Esophagus muscularis mucosa (tissue), 4 donors: ENCODE results near the gene SLC25A29. TPM values are rescaled to one million over a fixed set of nuclear protein-coding genes. Genes with fewer than 3 reads are reported as not detected.

Experiments used
- DNase-seq: peaks from one replicate; pipeline ENCODE4 v3.0.0-alpha.2; 2017; ENCODE audit errors: extremely low spot score
- H3K27ac ChIP-seq, 4 donors: fragments of 200-600 bp; sonication (generic); replicated peaks in 1 of 4; 1 replicate in 3 of 4; 2 replicates in 1 of 4; pipeline ENCODE4 v1.5.1; 2016 to 2019; ENCODE audit warnings: mild to moderate bottlenecking in 1 of 4
- H3K27me3 ChIP-seq, 4 donors: fragments of 200-600 bp; sonication (generic); one replicate each; pipeline versions ENCODE4 v1.5.1 to v1.6.0; 2016 to 2019
- H3K36me3 ChIP-seq, 4 donors: fragments of 200-600 bp; sonication (generic); one replicate each; pipeline ENCODE4 v1.5.1; 2016 to 2019
- H3K4me1 ChIP-seq, 4 donors: fragments of 200-600 bp; sonication (generic); one replicate each; pipeline ENCODE4 v1.5.1; 2016 to 2019
- H3K4me3 ChIP-seq, 4 donors: fragments of 200-600 bp; sonication (generic); 1 replicate in 2 of 4; 2 replicates in 2 of 4; pipeline ENCODE4 v1.5.1; 2016 to 2019; ENCODE audit warnings: mild to moderate bottlenecking in 4 of 4, moderate library complexity in 1 of 4
- H3K9me3 ChIP-seq, 4 donors: fragments of 200-600 bp; sonication (generic); 1 replicate in 3 of 4; 2 replicates in 1 of 4; pipeline ENCODE4 v1.5.1; 2016 to 2019
- CTCF ChIP-seq, 3 experiments: fragments of 200-600 bp in 2 of 3; fragments of 450-650 bp in 1 of 3; sonication (generic) in 2 of 3; IDR thresholded peaks; one replicate each; pipeline ENCODE4 v1.5.1; 2017 to 2019; ENCODE audit warnings: antibody characterized with exemption in 3 of 3, mild to moderate bottlenecking in 2 of 3, moderate library complexity in 1 of 3
- EP300 ChIP-seq: sonication (generic); formaldehyde crosslinking; IDR thresholded peaks from one replicate; pipeline ENCODE4 v1.6.1; 2017; ENCODE audit warnings: antibody characterized with exemption
- POLR2A ChIP-seq: fragments of 450-650 bp; IDR thresholded peaks from one replicate; pipeline ENCODE4 v1.6.1; 2017; ENCODE audit warnings: antibody characterized with exemption, moderate library complexity, mild to moderate bottlenecking, low read depth
- POLR2AphosphoS5 ChIP-seq, 2 donors: sonication (generic); formaldehyde crosslinking; IDR thresholded peaks; one replicate each; pipeline ENCODE4 v1.6.1; 2017; ENCODE audit warnings: antibody characterized with exemption in 2 of 2
- WGBS: methylation state at CpG from one replicate; pipeline ENCODE4 v1.1.5; 2018; 5-methylcytosine and 5-hydroxymethylcytosine counted together
- intact Hi-C: fragments of 100-400 bp; cut with DNase I; formaldehyde crosslinking; loops from one replicate; pipeline ENCODE4 v1.15.1; 2023
- total RNA-seq, 4 donors: library from RNA; depleted of rRNA; stranded (reverse); fragments of >200 nt; gene quantifications; one replicate each; pipeline versions ENCODE4 v1.1.0 to v1.2.1, GENCODE V29; 2016

The SLC25A29 gene
- total RNA-seq, 4 donors from 2014 or later: 37.4 to 63.0 (median 49.2) TPM

- no peak for TF ChIP-seq POLR2AphosphoS5 (IDR thresholded peaks at IDR 0.05)
- TF ChIP-seq POLR2A: no peak
- no peak for TF ChIP-seq CTCF (IDR thresholded peaks at IDR 0.05)
- TF ChIP-seq EP300: no peak
- Histone ChIP-seq H3K9me3 (no peaks in the 10 kb centered on the region), H3K27me3 (no peaks in the 10 kb centered on the region), H3K36me3 (peaks cover 0 to 17% (median 0%) of the 10 kb centered on the region in 4 donors), H3K4me1 (peaks cover 17 to 51% (median 29%) of the 10 kb centered on the region in 4 donors), H3K27ac (no peak overlapping the region), H3K4me3 (no peak overlapping the region)
- WGBS: 89% methylated on average over 9 of the region's 9 CpGs
- DNase-seq: no peak
- intact Hi-C loops: no loop called here
These were observed 23.4 kb downstream of the SLC25A29 start for GRCh38 chr14:100282766-100283419.

GRCh38 chr14:100282083-100282350 is 24.2 kb downstream of the SLC25A29 start:
- WGBS: 95% methylated on average over 7 of the region's 7 CpGs
- DNase-seq: no peak
- H3K27ac ChIP-seq: no peak overlapping the region
- H3K27me3 ChIP-seq: no peaks in the 10 kb centered on the region
- peaks cover 0 to 26% (median 7%) of the 10 kb centered on the region in 4 donors for H3K36me3 ChIP-seq
- TF ChIP-seq CTCF (IDR thresholded peaks at IDR 0.05): no peak
- no peak for TF ChIP-seq EP300
- TF ChIP-seq POLR2AphosphoS5 (IDR thresholded peaks at IDR 0.05): no peak
- no peak for TF ChIP-seq POLR2A
- H3K9me3 ChIP-seq: no peaks in the 10 kb centered on the region
- intact Hi-C loops: no loop called here
- no peak overlapping the region for H3K4me3 ChIP-seq
- peaks cover 17 to 54% (median 29%) of the 10 kb centered on the region in 4 donors for H3K4me1 ChIP-seq

DNA sequence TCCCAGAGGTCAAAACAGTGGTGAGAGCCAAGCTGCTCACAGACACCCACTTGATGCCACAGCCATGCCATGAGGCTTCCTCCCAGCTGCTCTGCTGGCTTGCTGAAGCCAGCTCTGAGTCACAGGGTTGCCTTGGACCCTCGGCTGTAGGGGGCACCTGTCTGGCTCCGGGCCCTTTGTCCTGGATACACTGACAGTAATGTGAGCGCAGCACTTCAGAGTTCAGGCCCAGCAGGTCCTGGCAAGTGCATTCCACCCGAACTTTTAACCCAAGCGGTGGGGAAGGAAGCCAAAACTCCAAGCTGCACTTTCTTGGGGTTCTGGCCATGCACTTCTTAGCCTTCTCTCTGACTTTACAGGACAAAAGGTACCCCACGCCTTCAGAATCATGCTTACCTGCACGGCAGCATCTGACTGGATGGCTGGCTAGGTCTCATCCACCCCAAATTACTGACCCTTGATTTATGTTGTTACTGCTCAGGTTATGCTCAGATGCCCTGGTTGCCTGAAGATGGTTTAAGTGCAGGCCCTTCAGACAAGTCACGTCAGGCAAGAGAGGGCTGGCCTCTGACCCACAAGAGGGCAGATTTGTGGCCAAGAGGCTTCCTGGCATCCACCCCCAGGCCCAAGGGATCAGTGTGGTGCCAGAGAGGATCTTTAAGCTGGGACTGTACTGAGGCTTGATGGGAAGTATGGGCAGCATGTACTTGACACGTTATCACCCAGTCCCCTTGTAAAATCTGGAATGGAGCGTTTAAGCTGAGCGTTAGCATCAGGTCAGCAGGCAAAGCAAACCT is 24.8 kb downstream of the SLC25A29 start:
- Histone ChIP-seq H3K27me3 (no peaks in the 10 kb centered on the region), H3K4me1 (peaks cover 17 to 58% (median 29%) of the 10 kb centered on the region in 4 donors), H3K36me3 (peaks cover 0 to 31% (median 13%) of the 10 kb centered on the region in 4 donors), H3K27ac (no peak overlapping the region), H3K9me3 (no peaks in the 10 kb centered on the region), H3K4me3 (no peak overlapping the region)
- intact Hi-C loops: no loop called here
- TF ChIP-seq CTCF (IDR thresholded peaks at IDR 0.05) (no peak), POLR2AphosphoS5 (IDR thresholded peaks at IDR 0.05) (no peak), POLR2A (no peak), EP300 (no peak)
- 66% methylated on average over 5 of the region's 11 CpGs for WGBS
- no peak for DNase-seq

GRCh38 chr14:100279563-100279962 is 26.7 kb downstream of the SLC25A29 start:
- no peak for TF ChIP-seq EP300
- TF ChIP-seq POLR2AphosphoS5 (IDR thresholded peaks at IDR 0.05): no peak
- peaks cover 9 to 57% (median 31%) of the 10 kb centered on the region in 4 donors for H3K4me1 ChIP-seq
- 100% methylated on average over 5 of the region's 8 CpGs for WGBS
- no peaks in the 10 kb centered on the region for H3K27me3 ChIP-seq
- no peaks in the 10 kb centered on the region for H3K9me3 ChIP-seq
- H3K36me3 ChIP-seq: peaks cover 0 to 39% (median 16%) of the 10 kb centered on the region in 4 donors
- H3K4me3 ChIP-seq: no peak overlapping the region
- DNase-seq: no peak
- intact Hi-C loops: no loop called here
- no peak overlapping the region for H3K27ac ChIP-seq

DNA sequence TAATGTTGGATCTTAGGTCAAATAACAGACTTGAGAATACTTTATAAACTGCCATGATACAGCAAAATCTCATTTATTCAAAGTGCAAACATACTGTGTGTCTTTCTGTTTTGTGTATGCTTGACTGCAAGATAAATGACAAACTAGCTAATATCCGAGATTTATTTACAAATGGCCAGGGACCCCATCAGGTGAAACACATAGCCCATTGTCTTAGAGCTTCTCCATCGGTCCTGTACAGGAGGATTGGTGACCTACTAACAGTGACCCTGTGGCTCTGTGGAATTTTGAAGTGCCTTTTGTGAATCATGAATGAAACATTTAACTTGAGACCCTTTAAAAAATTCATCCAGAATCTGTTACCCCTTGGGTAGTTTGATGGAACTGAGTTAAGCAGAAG is 27.1 kb downstream of the SLC25A29 start:
- TF ChIP-seq CTCF (IDR thresholded peaks at IDR 0.05) (no peak), EP300 (no peak), POLR2A (no peak), POLR2AphosphoS5 (IDR thresholded peaks at IDR 0.05) (no peak)
- intact Hi-C loops: no loop called here

More for the DNA sequence above, 27.1 kb downstream of the SLC25A29 start:
- no peak for DNase-seq
- H3K4me1 ChIP-seq: peaks cover 7 to 56% (median 31%) of the 10 kb centered on the region in 4 donors
- no peaks in the 10 kb centered on the region for H3K27me3 ChIP-seq
- no peaks in the 10 kb centered on the region for H3K9me3 ChIP-seq
- WGBS: 70% methylated on average over 2 of the region's 2 CpGs
- no peak overlapping the region for H3K4me3 ChIP-seq
- H3K27ac ChIP-seq: no peak overlapping the region
- peaks cover 0 to 39% (median 17%) of the 10 kb centered on the region in 4 donors for H3K36me3 ChIP-seq
